Activated T-cell treated with anti-CD3 and anti-CD28 coated beads for 48 hours (primary cell): ENCODE measurements around the gene TMEM74B.
"Not testable (repeated sequence)": the region's sequence is repeated elsewhere in the genome, so short reads cannot be mapped to it uniquely, and the experiment has no call there.

ENCODE experiments used
- DNase-seq: peaks from one replicate; pipeline ENCODE4 v3.0.0-alpha.2; 2020; ENCODE audit warnings: low read depth

Gene TMEM74B

GRCh38 chr20:1184638-1185315, at the start of gene TMEM74B:
Gene TMEM74B, minus strand, starts transcription at chr20:1184981. Its CDS starts 1,180 bp downstream, at chr20:1183801.
- no peak for DNase-seq

DNA sequence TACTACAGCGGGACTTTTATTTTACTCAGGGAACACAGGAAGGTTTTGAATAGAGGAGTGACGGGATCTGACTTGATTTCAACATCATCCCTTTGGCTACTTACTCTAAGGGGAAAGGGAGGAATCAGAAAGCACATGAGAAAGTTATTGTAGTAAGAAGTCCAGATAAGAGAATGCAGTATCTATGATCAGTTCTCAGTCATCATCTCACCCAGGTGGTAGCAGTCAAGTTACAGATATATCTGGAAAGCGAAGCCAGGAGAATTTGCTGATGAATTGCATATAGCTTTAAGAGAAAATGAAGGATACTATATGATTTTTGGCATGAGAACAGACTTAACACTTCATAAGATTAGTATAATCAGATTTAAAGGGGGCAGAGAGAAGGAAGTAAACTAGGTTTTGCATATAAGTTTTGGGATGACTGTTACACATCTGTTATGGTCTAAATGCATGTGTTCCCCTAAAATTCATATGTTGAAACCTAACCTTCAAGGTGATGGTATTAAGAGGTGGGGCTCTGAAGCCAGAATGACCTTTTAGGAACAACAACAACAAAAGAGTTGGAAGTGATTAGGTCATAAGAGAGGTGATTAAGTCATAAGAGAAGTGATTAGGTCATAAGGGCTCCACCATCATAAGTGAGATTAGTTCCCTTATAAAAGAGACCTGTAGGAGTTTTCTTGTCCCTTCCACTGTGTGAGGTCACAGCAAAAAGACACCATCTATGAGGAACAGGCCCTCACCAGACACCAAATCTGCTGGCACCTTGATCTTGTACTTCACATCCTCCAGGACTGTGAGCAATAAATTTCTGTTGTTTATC, 47.7 kb upstream of the TMEM74B start:
- DNase-seq, result no peak

- DNase-seq, result no peak
Observed at GRCh38 chr20:1229541-1229940, 44.8 kb upstream of the TMEM74B start.

DNA sequence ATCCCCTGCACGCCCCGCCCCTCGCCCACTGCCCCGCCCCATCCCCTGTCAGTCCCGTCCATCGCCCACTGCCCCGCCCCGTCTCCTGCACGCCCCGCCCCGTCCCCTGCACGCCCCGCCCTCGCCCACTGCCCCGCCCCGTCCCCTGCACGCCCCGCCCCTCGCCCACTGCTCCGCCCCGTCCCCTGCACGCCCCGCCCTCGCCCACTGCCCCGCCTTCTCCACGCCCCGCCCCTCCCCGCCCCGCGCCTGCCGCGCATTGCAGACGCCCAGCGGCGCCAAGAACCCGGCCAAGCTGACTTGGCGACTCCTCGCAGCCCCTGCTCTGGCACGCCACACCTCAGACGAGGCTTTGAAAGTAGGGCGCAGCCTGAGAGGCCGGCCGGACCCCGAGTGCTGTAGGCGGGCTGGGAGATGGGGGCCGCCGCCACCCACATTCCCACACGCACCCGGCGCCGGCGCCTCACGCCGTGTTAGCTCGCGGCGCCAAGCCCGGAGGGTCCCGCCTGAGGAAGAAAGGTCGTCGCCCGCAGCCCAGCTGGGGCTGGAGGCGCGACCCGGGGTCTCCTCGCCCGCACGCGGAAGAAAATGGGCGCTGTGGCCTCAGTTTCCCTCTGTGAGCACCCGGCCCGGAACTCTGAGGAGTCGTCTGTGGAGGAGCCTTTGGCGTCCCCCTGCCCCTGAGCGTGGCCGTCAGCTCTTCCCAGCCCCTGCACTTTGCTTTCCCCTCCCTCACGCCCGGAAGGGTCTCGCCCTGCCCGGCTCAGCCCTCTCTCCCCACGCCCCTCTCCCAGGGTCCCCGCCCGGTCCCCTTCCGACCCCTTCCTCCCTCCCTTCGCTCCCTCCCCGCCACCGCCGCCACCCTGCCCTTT, 41.2 kb upstream of the TMEM74B start, which contains the start of gene RAD21L1:
Gene RAD21L1 (plus strand): TSS at position 262 of the 872 bp plus-strand sequence. CDS start 2,410 bp downstream, outside the sequence.
- peak; percentile 73 for DNase-seq

GRCh38 chr20:1225263-1225782, 40.5 kb upstream of the TMEM74B start:
- no peak for DNase-seq

- no peak for DNase-seq
Observed at GRCh38 chr20:1224205-1224890, 39.6 kb upstream of the TMEM74B start.

DNA sequence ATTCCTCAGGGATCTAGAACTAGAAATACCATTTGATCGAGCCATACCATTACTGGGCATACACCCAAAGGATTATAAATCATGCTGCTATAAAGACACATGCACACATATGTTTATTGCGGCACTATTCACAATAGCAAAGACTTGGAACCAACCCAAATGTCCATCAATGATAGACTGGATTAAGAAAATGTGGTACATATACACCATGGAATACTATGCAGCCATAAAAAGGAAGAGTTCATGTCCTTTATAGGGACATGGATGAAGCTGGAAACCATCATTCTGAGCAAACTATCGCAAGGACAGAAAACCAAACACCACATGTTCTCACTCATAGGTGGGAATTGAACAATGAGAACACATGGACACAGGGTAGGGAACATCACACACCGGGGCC, 38.0 kb upstream of the TMEM74B start:
- not testable (repeated sequence) for DNase-seq

DNA sequence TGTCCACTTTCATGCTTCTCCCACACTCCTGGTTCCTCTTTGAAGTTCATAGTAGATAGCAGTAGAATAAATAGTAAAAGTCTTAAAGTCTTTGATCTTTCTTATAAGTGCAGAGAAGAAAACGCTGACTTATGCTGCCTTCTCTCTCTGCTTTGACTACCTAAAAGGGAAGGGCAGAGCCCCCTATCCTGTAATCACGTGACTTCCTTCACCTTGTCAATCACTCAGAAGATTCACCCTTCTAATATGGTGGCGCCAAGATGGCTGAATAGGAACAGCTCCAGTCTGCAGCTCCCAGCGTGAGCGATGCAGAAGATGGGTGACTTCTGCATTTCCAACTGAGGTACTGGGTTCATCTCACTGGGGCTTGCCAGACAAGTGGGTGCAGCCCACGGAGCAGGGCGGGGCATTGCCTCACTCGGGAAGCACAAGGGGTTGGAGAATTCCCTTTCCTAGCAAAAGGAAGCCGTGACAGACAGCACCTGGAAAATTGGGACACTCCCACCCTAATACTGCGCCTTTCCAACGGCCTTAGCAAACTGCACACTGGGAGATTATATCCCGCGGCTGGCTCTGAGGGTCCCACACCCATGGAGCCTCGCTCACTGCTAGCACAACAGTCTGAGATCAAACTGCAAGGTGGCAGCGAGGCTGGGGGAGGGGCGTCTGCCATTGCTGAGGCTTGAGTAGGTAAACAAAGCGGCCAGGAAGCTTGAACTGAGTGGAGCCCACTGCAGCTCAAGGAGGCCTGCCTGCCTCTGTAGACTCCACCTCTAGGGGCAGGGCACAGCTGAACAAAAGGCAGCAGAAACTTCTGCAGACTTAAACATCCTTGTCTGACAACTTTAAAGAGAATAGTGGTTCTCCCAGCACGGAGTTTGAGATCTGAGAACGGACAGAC, 32.0 kb upstream of the TMEM74B start:
- not testable (repeated sequence) for DNase-seq

GRCh38 chr20:1215386-1216170, 30.8 kb upstream of the TMEM74B start:
- DNase-seq, result peak; percentile 61

DNA sequence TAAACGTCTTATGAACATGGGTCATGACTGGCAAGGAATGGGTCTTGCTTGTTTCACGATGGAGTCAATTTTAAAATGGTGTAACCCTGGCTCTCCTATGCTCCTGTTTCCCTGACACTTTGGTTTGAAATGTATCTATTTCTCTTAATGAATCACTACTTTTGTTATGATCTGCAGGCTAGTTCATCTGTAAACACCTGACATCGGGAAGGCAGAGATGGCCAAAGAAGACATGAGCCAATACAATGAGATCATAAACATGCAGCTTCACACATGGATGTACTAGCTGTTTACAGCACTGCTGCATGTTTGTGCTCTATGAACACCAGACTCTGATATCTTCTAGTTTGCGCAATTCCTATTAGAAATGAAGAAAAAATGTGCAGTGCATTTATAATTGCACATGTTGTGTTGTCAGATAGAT, 30.1 kb upstream of the TMEM74B start:
- no peak for DNase-seq

DNA sequence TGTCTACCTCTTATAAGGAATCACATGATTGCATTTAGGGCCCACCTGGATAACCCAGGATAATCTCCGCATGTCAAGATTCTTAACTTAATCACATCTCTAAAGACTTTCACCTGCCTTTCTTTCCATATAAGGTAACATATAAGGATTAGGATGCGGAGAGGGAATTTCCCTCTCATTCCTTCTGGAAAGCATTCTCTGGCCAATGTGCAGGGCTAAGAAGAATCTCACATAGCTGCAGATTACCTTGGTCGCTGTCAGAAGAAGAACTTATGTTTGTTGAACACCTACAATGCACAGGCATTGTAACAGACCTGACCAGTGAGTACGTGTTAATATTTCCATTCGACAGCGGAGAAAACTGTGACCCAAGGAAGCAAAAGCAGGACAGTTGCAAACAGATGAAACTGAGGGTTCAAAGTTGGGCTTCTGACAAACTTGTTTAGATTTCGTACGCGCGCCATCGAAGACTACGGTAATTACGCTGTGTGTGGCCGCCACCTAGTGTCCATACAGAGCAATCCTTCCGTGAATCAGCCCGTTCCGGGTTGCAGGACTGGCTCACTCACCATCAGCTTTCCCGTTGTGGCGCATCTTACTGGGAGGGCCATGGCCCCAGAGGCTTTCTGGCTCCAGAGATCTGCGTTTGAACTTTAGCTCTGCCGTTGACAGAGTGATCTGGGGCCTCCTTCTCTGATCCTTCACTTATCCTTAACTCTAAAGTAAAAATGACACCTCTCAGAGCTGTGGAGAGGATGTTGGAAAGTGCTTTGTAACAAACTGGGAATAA, 28.0 kb upstream of the TMEM74B start:
- DNase-seq, result peak; percentile 61

- DNase-seq, result no peak
Observed at GRCh38 chr20:1212023-1212422, 27.2 kb upstream of the TMEM74B start.

DNA sequence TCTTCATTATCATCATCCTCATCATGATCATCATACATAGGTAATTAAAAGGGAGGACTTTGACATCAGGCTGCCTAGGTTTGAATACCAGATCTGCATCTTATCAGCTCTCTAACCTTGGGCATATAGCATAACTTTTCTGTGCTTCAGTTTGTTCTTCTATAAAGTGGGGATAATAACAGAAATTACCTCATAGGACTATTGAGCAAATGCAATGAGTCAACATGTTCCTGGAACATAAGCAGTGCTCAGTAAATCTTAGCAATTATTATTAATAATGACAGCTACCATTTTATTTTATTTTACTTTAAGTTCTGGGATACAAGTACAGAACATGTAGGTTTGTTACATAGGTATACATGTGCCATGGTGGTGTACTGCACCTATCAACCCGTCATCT, 25.7 kb upstream of the TMEM74B start:
- DNase-seq, result no peak

DNA sequence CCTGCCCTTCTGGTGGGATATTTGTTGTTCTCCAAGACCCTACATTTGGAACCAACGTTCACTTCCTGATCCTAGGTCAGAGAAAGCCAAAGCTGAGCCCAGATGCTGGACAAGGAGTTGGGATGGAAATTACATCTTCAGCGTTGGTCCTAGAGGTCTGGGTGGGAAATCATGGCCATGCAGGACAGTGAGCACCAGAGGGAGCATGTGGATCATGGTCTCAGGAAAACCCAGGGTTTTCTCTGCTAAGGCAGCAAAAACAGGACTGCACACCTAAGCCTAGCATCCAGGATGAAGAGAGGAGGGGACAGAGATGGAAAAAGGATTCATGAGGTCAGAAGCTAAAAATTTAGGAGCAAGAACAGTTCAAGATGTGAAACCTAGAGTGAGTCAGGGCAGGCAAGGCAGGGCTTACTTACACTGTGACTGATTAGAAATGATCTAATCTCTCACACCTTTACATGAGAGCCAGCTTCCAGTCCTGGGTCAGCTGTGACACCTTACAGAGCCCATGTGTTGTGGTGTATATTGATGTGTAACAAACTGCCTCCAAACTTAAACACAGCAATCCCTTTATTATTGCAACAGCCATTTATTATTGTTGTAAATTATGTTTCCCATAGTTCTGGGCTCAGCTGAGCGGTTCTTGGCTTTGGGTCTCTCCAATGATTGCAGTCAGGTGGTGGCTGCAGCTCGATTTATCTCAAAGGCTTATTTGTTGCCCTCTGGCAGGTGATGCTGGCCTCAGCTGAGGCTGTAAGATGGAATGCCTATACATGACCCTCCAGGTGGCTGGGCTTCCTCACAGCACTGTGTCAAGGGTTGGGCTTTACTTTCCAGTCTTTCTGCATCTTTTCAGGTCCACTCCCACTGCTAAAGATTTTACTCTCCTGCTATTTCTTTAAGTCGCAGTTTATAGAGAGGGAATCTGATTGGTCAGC, 24.9 kb upstream of the TMEM74B start:
- DNase-seq, result no peak

DNA sequence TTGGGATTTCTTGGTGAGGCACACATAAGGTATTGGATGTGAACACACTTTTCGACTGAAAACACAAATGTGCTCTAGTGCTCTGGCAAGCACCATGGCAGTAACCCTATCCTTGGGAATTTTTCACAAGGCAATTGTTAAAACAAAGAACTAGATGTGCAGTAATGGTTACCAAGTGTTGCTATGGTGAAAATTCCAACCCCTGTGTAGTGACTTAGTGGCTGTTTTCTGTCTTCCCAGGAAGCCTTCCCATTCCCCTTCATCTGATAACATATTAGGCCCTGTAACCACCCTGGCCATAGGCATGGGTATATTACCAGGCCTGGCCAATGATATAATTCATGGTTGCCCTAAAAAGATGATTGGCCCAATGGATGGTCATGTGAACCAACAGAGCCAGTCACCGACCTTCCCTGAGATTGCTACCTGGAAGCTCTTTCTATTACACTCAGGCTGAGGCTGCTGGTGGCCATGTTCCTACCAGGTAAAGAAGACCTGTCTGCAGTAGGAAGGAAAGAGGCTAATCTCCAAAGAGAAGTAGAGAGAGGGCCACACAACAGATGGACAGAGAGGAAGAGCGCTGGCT, 22.6 kb upstream of the TMEM74B start:
- no peak for DNase-seq

DNA sequence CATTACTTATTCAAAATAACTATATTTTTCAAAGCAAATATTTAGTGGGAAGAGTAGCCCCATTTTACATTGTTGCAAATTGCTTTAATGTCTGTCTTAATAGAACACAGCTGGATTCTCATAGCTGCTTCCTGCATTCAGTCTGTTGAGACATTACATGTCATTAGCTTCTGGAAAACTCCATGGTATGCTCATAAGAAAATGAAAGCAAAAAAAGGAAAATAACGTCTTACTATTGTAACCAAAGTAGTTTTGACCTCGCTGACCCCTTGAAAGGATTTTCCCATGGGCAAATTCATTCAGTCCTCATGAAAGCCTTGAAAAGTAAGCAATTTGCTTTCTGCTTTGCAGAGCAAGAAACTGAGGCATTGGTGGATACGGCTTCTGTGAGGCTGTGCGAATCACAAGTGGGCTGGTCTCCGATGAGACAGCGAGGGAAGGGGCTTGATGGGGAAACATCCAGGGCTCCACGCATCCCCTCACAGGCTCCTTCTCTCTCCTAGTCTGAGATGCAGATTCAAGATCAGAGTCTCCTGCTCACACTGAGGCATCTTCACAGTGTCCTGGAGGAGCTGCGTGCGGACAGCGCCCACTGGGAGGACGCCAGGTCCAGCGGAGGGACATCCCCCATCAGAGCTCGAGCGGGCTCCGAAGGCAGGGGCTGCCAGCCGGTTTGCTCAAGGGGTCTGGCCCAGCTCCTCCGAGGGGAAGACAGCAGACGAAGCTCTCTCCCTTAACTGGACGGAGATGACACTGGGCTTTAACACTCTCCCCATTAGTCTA, 21.8 kb upstream of the TMEM74B start:
- no peak for DNase-seq
